Mesothelial cell of epicardium (in vitro differentiated cells): Measurements from ENCODE around the gene TUSC7. TPM values are rescaled to one million over a fixed set of nuclear protein-coding genes. Genes with fewer than 3 reads are reported as not detected.

Experiments used
- DNase-seq, 2 experiments: peaks; one replicate each; pipeline ENCODE4 v3.0.0; 2021; ENCODE audit warnings: low spot score in 2 of 2; ENCODE audit not compliant: unreplicated experiment in 2 of 2
- H3K27ac Mint-ChIP-seq: 2 replicates; pipeline ENCODE4 v1.8.0; 2021; ENCODE audit warnings: mixed read lengths
- H3K27me3 Mint-ChIP-seq: 2 replicates; pipeline ENCODE4 v1.8.0; 2021; ENCODE audit warnings: low read depth, mixed read lengths
- H3K36me3 Mint-ChIP-seq: 2 replicates; pipeline ENCODE4 v1.8.0; 2021; ENCODE audit warnings: mixed read lengths
- H3K4me1 Mint-ChIP-seq: 2 replicates; pipeline ENCODE4 v1.8.0; 2021; ENCODE audit warnings: mixed read lengths
- H3K4me3 Mint-ChIP-seq: 2 replicates; pipeline ENCODE4 v1.8.0; 2021; ENCODE audit warnings: mild to moderate bottlenecking, moderate library complexity, mixed read lengths
- H3K9me3 Mint-ChIP-seq: 2 replicates; pipeline ENCODE4 v1.8.0; 2021; ENCODE audit warnings: mixed read lengths
- total RNA-seq: library from RNA; stranded (reverse); gene quantifications from 3 replicates; pipeline ENCODE4 v1.2.1, GENCODE V29; 2021
- TF ChIP-seq, protein P1 (sequence below): fragments of 200-600 bp; sonication (generic); IDR thresholded peaks from one replicate; pipeline ENCODE4 v1.5.0; 2021; ENCODE audit warnings: antibody characterized with exemption; ENCODE audit not compliant: unreplicated experiment

Gene TUSC7
- not detected in 3 replicates for total RNA-seq

DNA sequence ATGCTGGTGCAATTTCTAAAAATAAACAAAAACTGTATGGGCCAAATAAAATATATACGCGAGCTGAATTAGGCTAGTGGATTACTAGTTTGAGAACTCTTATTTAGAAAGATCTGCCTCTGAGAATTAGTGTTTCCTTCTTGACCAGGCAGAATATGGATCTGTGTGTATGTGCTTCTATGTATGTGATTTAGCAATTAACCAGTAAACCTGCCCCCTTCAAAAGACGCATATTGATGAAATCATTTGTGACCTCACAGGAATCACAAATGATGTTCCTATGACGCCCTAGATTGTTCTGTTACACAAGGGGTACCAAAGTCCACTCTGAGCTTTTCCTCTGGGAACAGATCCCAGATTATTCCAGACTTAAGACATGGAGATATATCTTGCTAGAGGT is at the start of gene TUSC7:
TUSC7 (plus strand) TSS at position 301 of the 400 bp plus-strand sequence.
- TF ChIP-seq, protein P1, sequence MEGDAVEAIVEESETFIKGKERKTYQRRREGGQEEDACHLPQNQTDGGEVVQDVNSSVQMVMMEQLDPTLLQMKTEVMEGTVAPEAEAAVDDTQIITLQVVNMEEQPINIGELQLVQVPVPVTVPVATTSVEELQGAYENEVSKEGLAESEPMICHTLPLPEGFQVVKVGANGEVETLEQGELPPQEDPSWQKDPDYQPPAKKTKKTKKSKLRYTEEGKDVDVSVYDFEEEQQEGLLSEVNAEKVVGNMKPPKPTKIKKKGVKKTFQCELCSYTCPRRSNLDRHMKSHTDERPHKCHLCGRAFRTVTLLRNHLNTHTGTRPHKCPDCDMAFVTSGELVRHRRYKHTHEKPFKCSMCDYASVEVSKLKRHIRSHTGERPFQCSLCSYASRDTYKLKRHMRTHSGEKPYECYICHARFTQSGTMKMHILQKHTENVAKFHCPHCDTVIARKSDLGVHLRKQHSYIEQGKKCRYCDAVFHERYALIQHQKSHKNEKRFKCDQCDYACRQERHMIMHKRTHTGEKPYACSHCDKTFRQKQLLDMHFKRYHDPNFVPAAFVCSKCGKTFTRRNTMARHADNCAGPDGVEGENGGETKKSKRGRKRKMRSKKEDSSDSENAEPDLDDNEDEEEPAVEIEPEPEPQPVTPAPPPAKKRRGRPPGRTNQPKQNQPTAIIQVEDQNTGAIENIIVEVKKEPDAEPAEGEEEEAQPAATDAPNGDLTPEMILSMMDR, result no peak
- Mint-ChIP-seq H3K27ac (no peak within 1 kb of the TSS), H3K4me3 (no peak within 1 kb of the TSS), H3K27me3 (peaks cover 7% of the 10 kb centered on the region), H3K36me3 (no peaks in the 10 kb centered on the region), H3K9me3 (no peaks in the 10 kb centered on the region), H3K4me1 (no peaks in the 10 kb centered on the region)
- no peak for DNase-seq

DNA sequence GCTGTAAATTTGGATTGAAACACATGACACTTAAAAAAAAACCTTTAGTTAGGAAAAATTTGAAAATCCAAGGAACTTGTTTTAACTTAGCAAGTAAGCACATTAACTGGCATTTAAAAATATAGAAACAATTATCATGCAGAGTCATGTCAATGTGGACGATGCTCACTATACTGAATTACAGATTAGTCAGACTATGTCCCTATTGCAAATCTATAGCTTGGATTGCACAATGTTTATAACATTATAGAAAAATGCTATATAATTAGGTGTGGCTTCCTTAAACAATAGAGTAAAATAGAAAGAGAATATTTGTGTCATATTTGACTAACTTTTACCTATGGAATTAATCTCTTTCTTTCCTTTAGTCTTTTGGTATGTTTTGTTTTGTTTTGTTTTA is 48.4 kb upstream of the TUSC7 start:
- no peaks in the 10 kb centered on the region for H3K9me3 Mint-ChIP-seq
- H3K4me1 Mint-ChIP-seq, result peaks cover 16% of the 10 kb centered on the region
- no peaks in the 10 kb centered on the region for H3K36me3 Mint-ChIP-seq
- no peak overlapping the region for H3K27ac Mint-ChIP-seq
- no peak for DNase-seq
- no peak overlapping the region for H3K4me3 Mint-ChIP-seq
- H3K27me3 Mint-ChIP-seq, result no peaks in the 10 kb centered on the region
- TF ChIP-seq, protein P1, result no peak

DNA sequence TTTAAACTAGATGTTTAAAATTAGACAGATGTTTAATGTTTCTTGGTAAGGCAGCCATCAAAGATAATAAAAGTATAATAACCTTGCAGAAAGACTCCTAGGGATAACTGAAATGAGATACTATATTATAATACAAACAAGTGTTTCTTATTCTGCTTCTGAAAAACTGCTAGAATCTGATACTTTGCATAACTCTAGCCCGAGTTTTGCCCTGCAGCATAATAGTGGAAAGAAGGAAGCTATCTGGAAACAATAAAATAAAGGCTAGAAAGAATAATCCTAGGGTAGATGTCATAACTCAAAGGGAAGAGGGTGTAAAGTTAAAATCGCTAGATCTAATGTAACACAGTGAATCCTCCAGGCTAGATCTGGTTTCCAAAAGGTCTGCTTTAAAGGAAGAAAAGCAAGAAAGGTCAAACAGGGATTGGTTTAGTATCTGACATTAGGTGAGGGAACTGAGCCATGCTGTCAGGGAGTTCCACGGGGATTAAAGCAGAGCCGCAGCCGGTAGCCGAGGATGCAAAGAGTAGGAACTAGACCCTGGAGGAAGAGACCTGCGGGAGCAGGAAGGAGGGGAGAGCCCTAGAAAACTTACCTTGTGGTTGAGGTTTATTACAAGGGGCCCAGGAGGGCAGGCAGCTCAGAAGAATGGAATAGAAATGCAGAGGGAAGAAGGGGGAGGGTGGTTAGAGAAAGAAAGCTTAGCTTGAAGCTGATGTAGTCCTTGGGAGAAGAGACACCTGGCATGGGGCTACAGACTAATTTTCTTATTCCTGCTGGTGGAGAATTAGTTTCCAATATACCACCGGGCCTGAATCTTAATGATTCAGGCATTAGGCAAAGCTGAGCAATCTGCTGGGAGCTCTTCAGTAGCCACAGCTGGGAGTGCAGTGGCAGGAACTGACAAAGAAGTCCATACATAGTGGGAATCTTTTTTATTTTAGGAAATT is 46.1 kb upstream of the TUSC7 start:
- no peaks in the 10 kb centered on the region for H3K27me3 Mint-ChIP-seq
- TF ChIP-seq, protein P1, result no peak
- DNase-seq, result no peak
- peaks cover 16% of the 10 kb centered on the region for H3K4me1 Mint-ChIP-seq
- H3K4me3 Mint-ChIP-seq, result no peak overlapping the region
- H3K36me3 Mint-ChIP-seq, result no peaks in the 10 kb centered on the region
- H3K9me3 Mint-ChIP-seq, result no peaks in the 10 kb centered on the region
- no peak overlapping the region for H3K27ac Mint-ChIP-seq

DNA sequence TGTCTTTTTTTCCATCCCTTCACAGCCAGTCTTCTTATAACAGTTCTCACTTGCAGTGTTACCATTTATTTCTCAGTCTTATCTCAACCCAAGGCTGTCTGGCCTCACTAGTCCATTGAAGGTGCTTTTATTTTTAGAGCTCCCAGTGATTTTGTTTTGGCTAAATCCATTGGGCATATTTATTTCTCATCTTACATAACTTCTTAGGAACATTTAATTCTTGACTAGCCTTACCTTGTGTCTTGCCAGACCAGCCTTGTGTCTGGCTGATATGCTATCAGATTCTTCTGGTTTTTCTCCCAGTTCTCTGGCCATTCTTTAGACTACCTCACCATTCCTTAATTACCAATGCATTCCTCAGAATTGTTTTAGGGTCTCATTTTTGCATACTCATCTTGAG is 42.3 kb upstream of the TUSC7 start:
- Mint-ChIP-seq H3K4me1 (peaks cover 9% of the 10 kb centered on the region), H3K27ac (no peak overlapping the region), H3K36me3 (no peaks in the 10 kb centered on the region), H3K9me3 (no peaks in the 10 kb centered on the region), H3K4me3 (no peak overlapping the region), H3K27me3 (no peaks in the 10 kb centered on the region)
- DNase-seq, result no peak
- TF ChIP-seq, protein P1, result no peak

DNA sequence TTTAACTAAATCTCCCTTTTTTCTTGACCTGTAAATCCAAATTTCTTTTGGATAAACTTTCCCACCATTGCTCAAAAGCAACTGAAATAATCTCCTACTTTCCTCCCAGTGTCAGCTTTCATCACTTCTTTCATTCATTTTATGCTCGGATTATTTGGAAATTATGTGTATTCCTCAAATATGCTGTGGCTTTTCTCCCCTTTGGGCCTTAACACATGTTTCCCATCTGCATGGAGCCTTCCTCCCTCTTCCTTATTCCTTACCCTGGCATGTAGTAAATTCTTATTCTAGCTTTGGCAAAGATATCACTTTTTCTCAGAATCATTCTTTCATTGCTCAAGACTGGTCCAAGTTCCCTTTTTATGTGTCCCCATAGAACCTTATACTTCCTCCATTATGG is 41.8 kb upstream of the TUSC7 start:
- TF ChIP-seq, protein P1, result no peak
- no peak for DNase-seq
- Mint-ChIP-seq H3K36me3 (no peaks in the 10 kb centered on the region), H3K27me3 (no peaks in the 10 kb centered on the region), H3K4me3 (no peak overlapping the region), H3K9me3 (no peaks in the 10 kb centered on the region), H3K27ac (no peak overlapping the region), H3K4me1 (peaks cover 6% of the 10 kb centered on the region)
